AG04450 (cell line): Measurements from ENCODE around the gene ERI2. TPM values are rescaled to one million over a fixed set of nuclear protein-coding genes. Genes with fewer than 3 reads are reported as not detected.

Experiments
- CTCF ChIA-PET: fragments of 300-600, 350-600 bp; formaldehyde crosslinking; extraction: SDS; loops from one replicate; lab custom pipeline; 2022; ENCODE audit warnings: antibody characterized with exemption, inconsistent platforms; lab: Charles Lee
- POLR2A ChIA-PET: fragments of 350-600 bp; formaldehyde crosslinking; extraction: SDS; loops from one replicate; lab custom pipeline; 2021; ENCODE audit warnings: antibody characterized with exemption, inconsistent platforms; lab: Yijun Ruan, JAX
- DNase-seq: peaks from one replicate; pipeline ENCODE4 v3.0.0-alpha.2; 2011; ENCODE audit warnings: low read depth, low spot score
- H3K27ac ChIP-seq: one replicate; pipeline ENCODE4 v1.5.1; 2012; ENCODE audit warnings: low read depth, low read length, control low read depth
- H3K27me3 ChIP-seq: one replicate; pipeline ENCODE4 v1.6.0; 2012; ENCODE audit warnings: low read length; ENCODE audit not compliant: control insufficient read depth, insufficient read depth
- H3K4me3 ChIP-seq: 2 replicates; pipeline ENCODE4 v1.5.1; 2011; ENCODE audit warnings: mild to moderate bottlenecking, low read depth, low read length, control low read depth
- H3K9me3 ChIP-seq: 2 replicates; pipeline ENCODE4 v1.5.1; 2012; ENCODE audit warnings: low read length; ENCODE audit not compliant: control insufficient read depth, insufficient read depth
- CTCF ChIP-seq: IDR thresholded peaks from 2 replicates; pipeline ENCODE4 v1.5.1; 2011; ENCODE audit warnings: low read depth, low read length, control low read depth, inconsistent platforms
- polyA plus RNA-seq: library from polyadenylated mRNA; depleted of rRNA; stranded (reverse); fragments of >200 nt; gene quantifications from 2 replicates; pipeline ENCODE4 v1.2.3, GENCODE V29; 2011

The ERI2 gene
- polyA plus RNA-seq, 1 experiment, result 14.8 TPM

GRCh38 chr16:20801278-20801677 is 5.0 kb downstream of the ERI2 start:
- H3K4me3 ChIP-seq, result no peak overlapping the region
- no peaks in the 10 kb centered on the region for H3K27me3 ChIP-seq
- no peak for TF ChIP-seq CTCF
- ChIA-PET POLR2A (no interaction called here), CTCF (no interaction called here)
- no peak overlapping the region for H3K27ac ChIP-seq
- DNase-seq, result no peak
- no peaks in the 10 kb centered on the region for H3K9me3 ChIP-seq

GRCh38 chr16:20799599-20799998 is 6.7 kb downstream of the ERI2 start:
- POLR2A ChIA-PET, result no interaction called here
- TF ChIP-seq CTCF, result peak; percentile 51
- Histone ChIP-seq H3K9me3 (no peaks in the 10 kb centered on the region), H3K27ac (no peak overlapping the region), H3K4me3 (no peak overlapping the region), H3K27me3 (no peaks in the 10 kb centered on the region)
- DNase-seq, result no peak
- CTCF ChIA-PET, result interaction anchor here (0.7 to 2.0 kb wide), 9 partner anchors 10 to 501 kb away, joined by 3 to 8 read pairs (median 4); no protein-coding TSS in a partner anchor

- no peaks in the 10 kb centered on the region for H3K9me3 ChIP-seq
- no peak for TF ChIP-seq CTCF
- no peak overlapping the region for H3K27ac ChIP-seq
- H3K4me3 ChIP-seq, result no peak overlapping the region
- no peaks in the 10 kb centered on the region for H3K27me3 ChIP-seq
- CTCF ChIA-PET, result interaction anchor here (0.6 to 2.0 kb wide), 3 partner anchors 11 to 502 kb away, joined by 3 to 8 read pairs (median 7); no protein-coding TSS in a partner anchor
- DNase-seq, result no peak
- POLR2A ChIA-PET, result no interaction called here
These were observed 7.9 kb downstream of the ERI2 start for GRCh38 chr16:20798364-20798763.

GRCh38 chr16:20791923-20792612 is 14.2 kb downstream of the ERI2 start:
- H3K27ac ChIP-seq, result no peak overlapping the region
- no peak for TF ChIP-seq CTCF
- no peak overlapping the region for H3K4me3 ChIP-seq
- ChIA-PET CTCF (interaction anchor here (1.9 kb wide), 1 partner anchor 17 kb away, joined by 4 read pairs; no protein-coding TSS in a partner anchor), POLR2A (no interaction called here)
- H3K9me3 ChIP-seq, result no peaks in the 10 kb centered on the region
- DNase-seq, result no peak
- no peaks in the 10 kb centered on the region for H3K27me3 ChIP-seq

GRCh38 chr16:20789130-20789529 is 17.1 kb downstream of the ERI2 start:
- no peak overlapping the region for H3K27ac ChIP-seq
- no peak for DNase-seq
- CTCF ChIA-PET, result interaction anchor here (1.0 kb wide), 1 partner anchor 61 kb away, joined by 3 read pairs; no protein-coding TSS in a partner anchor
- H3K27me3 ChIP-seq, result no peaks in the 10 kb centered on the region
- no peak overlapping the region for H3K4me3 ChIP-seq
- POLR2A ChIA-PET, result no interaction called here
- no peak for TF ChIP-seq CTCF
- no peaks in the 10 kb centered on the region for H3K9me3 ChIP-seq
